ENCODE measurements around the gene NUP85.

DNA sequence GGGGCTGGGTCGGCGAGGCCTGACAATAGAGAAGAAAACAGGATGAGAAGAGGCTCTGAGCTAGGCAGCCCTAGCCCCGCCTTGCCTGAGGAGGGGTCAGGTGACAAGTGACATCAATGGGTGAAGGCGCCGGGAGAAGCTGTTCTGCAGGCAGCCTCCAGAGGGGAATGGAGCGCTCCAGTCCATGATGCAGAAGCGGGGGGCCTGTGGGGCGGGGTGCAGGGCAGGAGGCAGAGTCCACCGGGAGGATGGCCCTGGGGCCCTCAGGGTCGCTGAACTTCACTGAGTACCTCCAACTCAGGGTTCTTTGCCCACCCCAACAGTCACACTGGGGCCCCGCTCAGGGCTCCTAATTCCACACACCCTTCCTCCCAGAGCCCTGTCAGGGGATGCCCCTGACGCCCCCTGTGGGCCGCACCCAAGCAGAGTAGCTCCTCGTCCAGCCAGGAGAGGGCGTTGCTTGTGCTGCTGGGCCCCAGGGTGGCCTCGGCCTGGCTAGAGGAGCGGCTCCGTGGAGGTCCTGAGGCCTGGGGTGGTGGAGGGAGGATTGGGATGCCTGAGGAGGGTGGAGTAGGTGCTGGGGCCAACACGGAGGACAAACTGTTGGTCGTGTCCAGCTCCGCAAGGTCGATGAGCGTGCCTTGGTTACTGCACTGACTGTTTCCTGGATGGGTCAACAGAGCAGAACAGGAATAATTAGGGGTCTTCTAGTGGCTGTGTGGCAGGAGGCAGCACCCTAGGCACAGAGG, 35.1 kb downstream of the NUP85 start:
- TF ChIP-seq POLR2A (IDR thresholded peaks at IDR 0.05), result no peak
- TF ChIP-seq, protein P1, sequence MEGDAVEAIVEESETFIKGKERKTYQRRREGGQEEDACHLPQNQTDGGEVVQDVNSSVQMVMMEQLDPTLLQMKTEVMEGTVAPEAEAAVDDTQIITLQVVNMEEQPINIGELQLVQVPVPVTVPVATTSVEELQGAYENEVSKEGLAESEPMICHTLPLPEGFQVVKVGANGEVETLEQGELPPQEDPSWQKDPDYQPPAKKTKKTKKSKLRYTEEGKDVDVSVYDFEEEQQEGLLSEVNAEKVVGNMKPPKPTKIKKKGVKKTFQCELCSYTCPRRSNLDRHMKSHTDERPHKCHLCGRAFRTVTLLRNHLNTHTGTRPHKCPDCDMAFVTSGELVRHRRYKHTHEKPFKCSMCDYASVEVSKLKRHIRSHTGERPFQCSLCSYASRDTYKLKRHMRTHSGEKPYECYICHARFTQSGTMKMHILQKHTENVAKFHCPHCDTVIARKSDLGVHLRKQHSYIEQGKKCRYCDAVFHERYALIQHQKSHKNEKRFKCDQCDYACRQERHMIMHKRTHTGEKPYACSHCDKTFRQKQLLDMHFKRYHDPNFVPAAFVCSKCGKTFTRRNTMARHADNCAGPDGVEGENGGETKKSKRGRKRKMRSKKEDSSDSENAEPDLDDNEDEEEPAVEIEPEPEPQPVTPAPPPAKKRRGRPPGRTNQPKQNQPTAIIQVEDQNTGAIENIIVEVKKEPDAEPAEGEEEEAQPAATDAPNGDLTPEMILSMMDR (IDR thresholded peaks at IDR 0.05), result peak in 10 of 12 donors; percentile 5 to 52 (median 37)
